ENCODE data around the gene EFNA2. TPM values are rescaled to one million over a fixed set of nuclear protein-coding genes. Genes with fewer than 3 reads are reported as not detected.
A peak's percentile ranks its signal among the peaks of the same experiment; 100 is the strongest.
"Not testable (repeated sequence)": the region's sequence is repeated elsewhere in the genome, so short reads cannot be mapped to it uniquely, and the experiment has no call there.

The EFNA2 gene
- total RNA-seq, 2 donors from 2014 or later = not detected

DNA sequence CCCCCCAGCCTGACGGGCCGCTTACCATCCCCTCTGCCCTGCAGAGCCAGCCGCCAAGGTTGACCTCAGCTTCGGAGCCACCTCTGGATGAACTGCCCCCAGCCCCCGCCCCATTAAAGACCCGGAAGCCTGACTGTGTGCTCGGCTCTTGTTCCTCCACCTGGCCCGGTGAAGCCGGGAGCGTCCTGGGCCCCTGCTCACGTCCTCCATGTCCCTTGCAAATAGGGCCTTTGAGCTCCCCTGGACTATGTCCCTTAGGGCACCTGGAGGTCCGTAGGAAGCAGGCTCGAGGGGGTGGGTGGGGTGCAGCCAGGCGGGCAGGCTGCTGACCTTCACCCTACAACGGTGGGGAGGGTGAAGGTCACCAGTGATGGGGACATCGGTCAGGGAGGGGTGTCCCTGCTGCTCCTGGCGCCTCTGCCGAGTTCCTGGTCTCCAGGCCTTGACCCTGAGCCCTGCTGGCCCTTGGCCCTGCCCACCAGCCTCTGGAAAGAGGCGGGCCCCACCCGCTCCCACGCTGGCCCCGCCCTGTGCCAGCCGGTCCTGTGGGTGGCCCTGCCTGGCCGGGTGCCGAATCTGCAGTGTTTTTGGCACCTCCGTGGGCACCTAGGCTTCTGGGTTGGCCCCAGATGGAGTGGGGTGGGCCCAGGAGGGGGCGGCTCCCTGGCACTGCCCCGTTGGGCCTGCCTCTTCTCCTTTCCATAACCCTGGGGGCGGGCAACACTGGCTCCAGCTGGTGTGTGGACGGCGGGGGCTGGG is 40.8 kb upstream of the EFNA2 start:
- Histone ChIP-seq H3K27me3 (no peaks in the 10 kb centered on the region), H3K4me3 (peak overlapping the region; percentile 30 to 85), H3K4me1 (peaks cover 0 to 78% of the 10 kb centered on the region in 2 donors), H3K27ac (peak overlapping the region; percentile 99), H3K9me3 (no peaks in the 10 kb centered on the region), H3K36me3 (peaks cover 5% of the 10 kb centered on the region)
- no peak for DNase-seq (ENCODE audit: low spot score)
- TF ChIP-seq, protein P1, sequence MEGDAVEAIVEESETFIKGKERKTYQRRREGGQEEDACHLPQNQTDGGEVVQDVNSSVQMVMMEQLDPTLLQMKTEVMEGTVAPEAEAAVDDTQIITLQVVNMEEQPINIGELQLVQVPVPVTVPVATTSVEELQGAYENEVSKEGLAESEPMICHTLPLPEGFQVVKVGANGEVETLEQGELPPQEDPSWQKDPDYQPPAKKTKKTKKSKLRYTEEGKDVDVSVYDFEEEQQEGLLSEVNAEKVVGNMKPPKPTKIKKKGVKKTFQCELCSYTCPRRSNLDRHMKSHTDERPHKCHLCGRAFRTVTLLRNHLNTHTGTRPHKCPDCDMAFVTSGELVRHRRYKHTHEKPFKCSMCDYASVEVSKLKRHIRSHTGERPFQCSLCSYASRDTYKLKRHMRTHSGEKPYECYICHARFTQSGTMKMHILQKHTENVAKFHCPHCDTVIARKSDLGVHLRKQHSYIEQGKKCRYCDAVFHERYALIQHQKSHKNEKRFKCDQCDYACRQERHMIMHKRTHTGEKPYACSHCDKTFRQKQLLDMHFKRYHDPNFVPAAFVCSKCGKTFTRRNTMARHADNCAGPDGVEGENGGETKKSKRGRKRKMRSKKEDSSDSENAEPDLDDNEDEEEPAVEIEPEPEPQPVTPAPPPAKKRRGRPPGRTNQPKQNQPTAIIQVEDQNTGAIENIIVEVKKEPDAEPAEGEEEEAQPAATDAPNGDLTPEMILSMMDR (IDR thresholded peaks at IDR 0.05) = no peak

DNA sequence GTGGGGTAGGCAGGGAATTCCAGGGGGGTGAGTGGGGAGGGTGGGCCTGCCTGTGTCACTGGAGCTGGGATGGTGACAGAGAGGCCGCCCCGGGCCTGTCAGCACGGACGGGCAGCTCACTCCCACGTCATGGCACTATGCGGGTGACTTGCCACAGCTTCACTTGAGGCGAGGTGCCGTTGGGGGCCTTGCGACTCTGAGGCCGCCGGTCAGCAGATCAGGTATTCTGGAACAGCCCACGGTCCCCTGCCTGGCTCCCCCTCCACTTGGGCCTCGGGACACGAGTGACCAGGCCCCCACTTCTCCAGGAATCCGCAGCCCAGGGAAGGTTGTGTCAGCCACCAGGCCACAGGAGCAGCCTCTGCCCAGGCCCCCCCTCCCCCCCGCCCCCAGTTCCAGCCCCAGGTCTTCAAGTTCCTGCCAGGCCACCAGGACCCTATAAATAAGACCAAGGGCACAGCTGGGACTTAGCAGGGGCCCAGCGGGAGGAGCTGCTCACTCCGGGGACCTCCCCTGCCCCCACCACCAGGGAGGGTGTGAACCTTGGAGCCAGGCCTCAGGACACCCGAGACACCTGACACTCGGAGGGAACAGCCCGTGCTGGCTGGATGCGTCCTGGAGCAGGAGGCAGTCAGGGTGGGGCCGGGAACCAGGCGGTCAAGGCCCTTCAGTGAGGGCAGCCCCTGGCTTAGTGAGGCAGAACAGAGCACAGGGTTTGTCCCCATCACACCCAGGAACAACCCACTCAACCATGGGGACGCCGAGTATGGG is 40.0 kb upstream of the EFNA2 start:
- peak overlapping the region; percentile 20 to 85 for H3K4me3 ChIP-seq
- H3K27ac ChIP-seq = peak overlapping the region; percentile 99
- TF ChIP-seq, protein P1 (IDR thresholded peaks at IDR 0.05) = no peak
- H3K27me3 ChIP-seq = no peaks in the 10 kb centered on the region
- peaks cover 8% of the 10 kb centered on the region for H3K36me3 ChIP-seq
- H3K9me3 ChIP-seq = no peaks in the 10 kb centered on the region
- H3K4me1 ChIP-seq = peaks cover 0 to 72% of the 10 kb centered on the region in 2 donors
- DNase-seq (ENCODE audit: low spot score) = peak; percentile 90

DNA sequence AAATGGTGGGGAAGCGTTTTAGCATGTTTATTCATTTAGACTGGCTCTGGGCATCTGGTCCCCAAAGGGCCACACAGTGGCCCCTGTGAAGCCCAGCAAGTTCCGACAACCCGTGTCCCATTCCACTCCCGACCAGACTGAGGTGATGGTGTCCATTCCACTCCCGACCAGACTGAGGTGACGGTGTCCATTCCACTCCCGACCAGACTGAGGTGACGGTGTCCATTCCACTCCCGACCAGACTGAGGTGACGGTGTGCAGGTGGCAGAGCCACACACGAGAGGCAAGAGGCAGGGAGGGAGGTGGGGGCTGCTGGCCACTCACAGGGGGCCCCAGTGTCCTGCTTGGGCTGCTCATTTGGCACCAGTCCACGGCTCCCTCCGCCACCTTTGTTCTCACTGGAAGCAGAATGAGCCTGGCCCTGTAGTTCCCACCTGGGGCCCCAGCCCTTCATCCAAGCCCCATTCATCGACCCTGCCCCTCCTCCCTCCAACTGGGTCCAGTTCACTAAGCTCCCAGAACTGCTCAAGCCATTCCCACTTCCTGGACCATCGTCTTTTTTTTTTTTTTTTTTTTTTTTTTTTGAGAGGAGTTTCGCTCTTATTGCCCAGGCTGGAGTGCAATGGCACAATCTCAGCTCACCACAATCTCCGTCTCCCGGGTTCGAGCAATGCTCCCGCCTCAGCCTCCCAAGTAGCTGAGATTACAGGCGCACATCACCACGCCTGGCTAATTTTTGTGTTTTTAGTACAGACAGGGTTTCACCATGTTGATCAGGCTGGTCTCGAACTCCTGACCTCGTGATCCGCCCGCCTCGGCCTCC is 39.2 kb upstream of the EFNA2 start:
- not testable (repeated sequence) for H3K4me3 ChIP-seq; DNase-seq (ENCODE audit: low spot score); H3K27me3 ChIP-seq; H3K9me3 ChIP-seq
- H3K27ac ChIP-seq = peak overlapping the region; percentile 99
- H3K4me1 ChIP-seq = peaks cover 0 to 72% of the 10 kb centered on the region in 2 donors
- H3K36me3 ChIP-seq = peaks cover 16% of the 10 kb centered on the region

DNA sequence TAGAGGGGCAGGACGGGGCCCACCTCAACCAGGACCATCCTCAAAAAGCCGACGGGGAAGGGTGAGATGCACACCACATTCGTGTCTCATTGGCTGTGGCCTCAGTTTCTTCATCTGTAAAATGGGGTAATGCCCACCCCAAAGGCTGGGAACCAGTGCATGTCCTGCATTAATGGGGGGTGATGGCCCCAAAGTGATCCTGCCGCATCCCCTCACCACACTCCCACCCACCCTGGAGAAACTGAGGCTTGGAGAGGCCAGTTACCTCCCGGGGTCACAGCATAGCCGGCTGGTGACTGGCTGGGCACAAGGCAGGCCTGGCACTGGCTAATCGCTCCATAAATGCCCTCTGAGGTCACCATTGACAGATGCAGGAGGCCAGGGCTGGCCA is 37.9 kb upstream of the EFNA2 start:
- H3K9me3 ChIP-seq = no peaks in the 10 kb centered on the region
- TF ChIP-seq, protein P1 (IDR thresholded peaks at IDR 0.05) = no peak
- H3K4me3 ChIP-seq = peak overlapping the region; percentile 81 to 82
- H3K36me3 ChIP-seq = peaks cover 22% of the 10 kb centered on the region
- peak overlapping the region; percentile 99 for H3K27ac ChIP-seq
- H3K27me3 ChIP-seq = no peaks in the 10 kb centered on the region
- DNase-seq (ENCODE audit: low spot score) = no peak
- peaks cover 0 to 75% of the 10 kb centered on the region in 2 donors for H3K4me1 ChIP-seq

DNA sequence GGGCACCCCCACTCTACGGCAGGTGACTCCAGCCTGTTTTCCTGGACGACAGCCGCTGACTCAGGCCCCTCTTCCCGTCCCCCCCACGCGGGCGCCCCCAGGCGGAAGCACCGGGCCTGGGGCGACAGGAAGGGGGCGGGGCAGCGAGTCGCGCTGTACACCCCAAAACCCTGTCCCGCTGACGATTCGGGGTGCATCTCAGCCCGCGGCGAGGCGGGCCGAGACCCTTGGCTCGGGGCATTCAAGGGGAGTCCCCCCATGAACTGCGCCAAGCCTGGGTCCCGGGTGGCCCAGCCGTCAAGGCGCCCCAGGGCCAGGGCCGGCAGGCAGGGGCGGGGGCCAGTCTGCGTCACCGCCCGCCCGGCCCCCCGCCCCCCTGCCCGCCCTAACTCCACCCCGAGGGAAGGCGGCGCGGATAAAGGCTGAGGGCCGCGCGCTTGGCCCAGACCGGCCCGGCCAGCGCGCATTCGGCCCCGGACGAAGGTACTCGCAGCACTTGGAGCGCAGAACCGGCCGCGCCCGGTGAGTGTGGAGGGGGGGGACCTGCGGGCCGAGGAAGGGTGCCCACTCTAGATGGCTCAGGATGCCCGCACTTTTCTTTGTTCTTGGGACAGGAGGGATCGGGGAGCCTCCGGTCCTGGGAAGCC is 37.4 kb upstream of the EFNA2 start, which contains the start of gene MIDN:
MIDN (plus strand) TSS at position 445 of the 647 bp plus-strand sequence. CDS start 1,714 bp downstream, outside the sequence.
- H3K27ac ChIP-seq = peak within 1 kb of the TSS; percentile 99
- peak; percentile 88 for DNase-seq (ENCODE audit: low spot score)
- peaks cover 22% of the 10 kb centered on the region for H3K36me3 ChIP-seq
- H3K4me1 ChIP-seq = peaks cover 0 to 75% of the 10 kb centered on the region in 2 donors
- TF ChIP-seq, protein P1 (IDR thresholded peaks at IDR 0.05) = no peak
- H3K4me3 ChIP-seq = peak within 1 kb of the TSS; percentile 81 to 82
- H3K27me3 ChIP-seq = no peaks in the 10 kb centered on the region
- H3K9me3 ChIP-seq = no peaks in the 10 kb centered on the region

All from right atrium auricular region (tissue), 2 donors.